RCC 7860 (cell line): Measurements from ENCODE around the gene SHISA8.
"Not testable (repeated sequence)": the region's sequence is repeated elsewhere in the genome, so short reads cannot be mapped to it uniquely, and the experiment has no call there.

Experiments used
- DNase-seq: peaks from one replicate; pipeline ENCODE4 v3.0.0-alpha.2; 2015; ENCODE audit warnings: low spot score
- FAIRE-seq: peaks from 2 replicates; lab custom pipeline; 2012; peaks lifted over from hg19 to GRCh38; lab: Jason Lieb, UNC

SHISA8 gene

GRCh38 chr22:41900652-41901312 is 14.1 kb downstream of the SHISA8 start:
- no peak for FAIRE-seq
- no peak for DNase-seq

GRCh38 chr22:41899992-41900651 is 14.8 kb downstream of the SHISA8 start:
- DNase-seq = no peak
- FAIRE-seq = no peak

GRCh38 chr22:41899110-41899509 is 15.8 kb downstream of the SHISA8 start:
- no peak for FAIRE-seq
- DNase-seq = no peak

- no peak for FAIRE-seq
- no peak for DNase-seq
These were observed 16.2 kb downstream of the SHISA8 start for GRCh38 chr22:41898645-41899044.

GRCh38 chr22:41893591-41894375 is 21.1 kb downstream of the SHISA8 start:
- no peak for FAIRE-seq
- no peak for DNase-seq

- DNase-seq = no peak
- no peak for FAIRE-seq
These were observed 22.2 kb downstream of the SHISA8 start for GRCh38 chr22:41892721-41893120.

- no peak for DNase-seq
- FAIRE-seq = no peak
These were observed 23.5 kb downstream of the SHISA8 start for GRCh38 chr22:41891407-41891806.

GRCh38 chr22:41888627-41889200 is 26.2 kb downstream of the SHISA8 start:
- FAIRE-seq = no peak
- no peak for DNase-seq

GRCh38 chr22:41885516-41885915 is 29.4 kb downstream of the SHISA8 start:
- no peak for DNase-seq
- no peak for FAIRE-seq

GRCh38 chr22:41885116-41885515 is 29.8 kb downstream of the SHISA8 start:
- DNase-seq (no peak), FAIRE-seq (no peak)

GRCh38 chr22:41883400-41883799 is 31.5 kb downstream of the SHISA8 start:
- FAIRE-seq (no peak), DNase-seq (no peak)

- DNase-seq (no peak), FAIRE-seq (no peak)
These were observed 34.2 kb downstream of the SHISA8 start for GRCh38 chr22:41880653-41881052.

- DNase-seq = no peak
- no peak for FAIRE-seq
These were observed 38.2 kb downstream of the SHISA8 start for GRCh38 chr22:41876675-41877074.

GRCh38 chr22:41876275-41876674 is 38.6 kb downstream of the SHISA8 start:
- FAIRE-seq (no peak), DNase-seq (no peak)

- DNase-seq = no peak
- no peak for FAIRE-seq
These were observed 39.2 kb downstream of the SHISA8 start for GRCh38 chr22:41875531-41876270.

- FAIRE-seq (no peak), DNase-seq (no peak)
These were observed 40.8 kb downstream of the SHISA8 start for GRCh38 chr22:41874090-41874489.

GRCh38 chr22:41873391-41873790 is 41.5 kb downstream of the SHISA8 start:
- no peak for DNase-seq
- FAIRE-seq = no peak

GRCh38 chr22:41870786-41871185 is 44.1 kb downstream of the SHISA8 start:
- FAIRE-seq = no peak
- DNase-seq = no peak

- DNase-seq, FAIRE-seq: not testable (repeated sequence)
These were observed 44.8 kb downstream of the SHISA8 start for GRCh38 chr22:41870081-41870480.

GRCh38 chr22:41868556-41868955 is 46.3 kb downstream of the SHISA8 start:
- FAIRE-seq (no peak), DNase-seq (no peak)

GRCh38 chr22:41863472-41863871 is 51.4 kb downstream of the SHISA8 start:
- FAIRE-seq (no peak), DNase-seq (no peak)
